Omental fat pad (tissue), 4 donors: ENCODE results near the gene RNASEH2B. TPM values are rescaled to one million over a fixed set of nuclear protein-coding genes. Genes with fewer than 3 reads are reported as not detected.

Source experiments
- ATAC-seq: fragments of 150-250 bp; one replicate; pipeline ENCODE4 v1.9.1; 2016; ENCODE audit warnings: mild to moderate bottlenecking, moderate library complexity; ENCODE audit not compliant: low FRiP score
- DNase-seq: peaks from one replicate; pipeline ENCODE4 v3.0.0-alpha.2; 2019; ENCODE audit warnings: low spot score
- CTCF ChIP-seq, 3 donors: fragments of 450-650 bp; IDR thresholded peaks; one replicate each; pipeline ENCODE4 v1.5.1; 2016 to 2017; ENCODE audit warnings: antibody characterized with exemption in 3 of 3, mild to moderate bottlenecking in 3 of 3, moderate library complexity in 2 of 3
- total RNA-seq, 4 donors: library from RNA; depleted of rRNA; stranded (reverse); fragments of >200 nt; gene quantifications; one replicate each; pipeline ENCODE4 v1.1.0, GENCODE V29; 2016

RNASEH2B gene
- total RNA-seq, 4 donors from 2014 or later, result 25.2 to 50.3 (median 33.2) TPM

DNA sequence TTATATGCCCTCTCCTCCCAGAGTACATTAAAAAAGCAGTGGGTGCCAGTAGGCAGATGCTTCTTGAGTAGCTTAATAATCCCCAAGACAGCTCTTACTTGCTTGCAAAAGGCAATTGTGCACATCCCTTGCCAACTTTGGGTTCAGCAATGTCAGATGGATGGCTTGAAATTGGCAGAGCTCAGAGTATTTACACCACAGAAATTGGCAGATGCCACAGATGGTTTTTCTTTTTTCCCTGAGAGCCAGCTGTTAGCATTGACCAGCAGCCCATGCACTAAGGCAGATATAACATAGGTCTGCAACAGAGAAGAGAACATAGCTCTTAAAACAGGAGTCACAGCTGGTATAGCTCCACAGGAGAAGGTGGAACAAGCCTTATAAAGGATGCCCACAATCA, 18.4 kb upstream of the RNASEH2B start:
- no peak for DNase-seq
- ATAC-seq, result no peak
- TF ChIP-seq CTCF (IDR thresholded peaks at IDR 0.05), result no peak

- no peak for TF ChIP-seq CTCF (IDR thresholded peaks at IDR 0.05)
- DNase-seq (no peak), ATAC-seq (no peak)
Observed at GRCh38 chr13:50892210-50892944, 17.2 kb upstream of the RNASEH2B start.

- no peak for DNase-seq
- no peak for TF ChIP-seq CTCF (IDR thresholded peaks at IDR 0.05)
- no peak for ATAC-seq
Observed at GRCh38 chr13:50893211-50893852, 16.3 kb upstream of the RNASEH2B start.

DNA sequence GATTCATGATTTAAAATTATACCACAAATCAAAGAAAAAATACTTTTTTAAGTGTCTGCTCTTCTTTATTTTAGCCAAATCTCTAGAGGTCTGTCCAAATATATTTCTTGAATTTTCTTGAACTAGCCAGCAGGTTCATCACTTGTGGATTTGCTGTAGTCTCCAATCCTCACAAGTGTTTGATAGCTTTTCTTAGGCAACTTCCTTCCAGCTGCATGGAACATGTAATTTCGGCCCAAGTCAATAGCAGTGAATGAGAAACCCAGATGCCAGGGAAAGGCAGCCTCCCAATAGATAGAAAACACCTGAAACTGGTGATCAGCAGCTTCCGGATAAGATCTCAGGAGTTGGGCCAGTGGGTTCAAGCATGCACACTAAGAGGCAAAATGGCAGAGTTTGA, 15.6 kb upstream of the RNASEH2B start:
- ATAC-seq (no peak), DNase-seq (no peak)
- no peak for TF ChIP-seq CTCF (IDR thresholded peaks at IDR 0.05)

GRCh38 chr13:50894504-50894903, 15.1 kb upstream of the RNASEH2B start:
- DNase-seq (no peak), ATAC-seq (no peak)
- TF ChIP-seq CTCF (IDR thresholded peaks at IDR 0.05), result no peak

DNA sequence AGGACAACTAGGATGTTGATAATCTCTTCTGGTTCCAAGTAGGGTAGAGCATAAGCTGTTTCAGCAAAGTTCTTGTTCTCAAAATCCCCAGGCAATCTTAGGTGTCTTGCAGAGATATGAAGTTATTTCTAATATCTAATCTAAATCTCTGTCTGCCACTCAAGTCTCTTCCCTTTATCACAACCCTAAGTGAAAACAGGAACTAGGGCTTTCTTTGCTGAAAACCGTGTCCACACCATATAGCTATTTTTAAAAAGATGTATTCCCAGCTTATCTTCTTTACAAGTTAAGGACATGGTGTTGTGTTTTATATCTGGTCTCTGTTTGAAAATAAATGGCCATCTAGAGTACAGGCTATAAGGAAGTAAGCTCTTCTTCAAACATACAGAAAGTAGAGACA, 11.3 kb upstream of the RNASEH2B start:
- no peak for ATAC-seq
- TF ChIP-seq CTCF (IDR thresholded peaks at IDR 0.05), result no peak
- DNase-seq, result no peak

DNA sequence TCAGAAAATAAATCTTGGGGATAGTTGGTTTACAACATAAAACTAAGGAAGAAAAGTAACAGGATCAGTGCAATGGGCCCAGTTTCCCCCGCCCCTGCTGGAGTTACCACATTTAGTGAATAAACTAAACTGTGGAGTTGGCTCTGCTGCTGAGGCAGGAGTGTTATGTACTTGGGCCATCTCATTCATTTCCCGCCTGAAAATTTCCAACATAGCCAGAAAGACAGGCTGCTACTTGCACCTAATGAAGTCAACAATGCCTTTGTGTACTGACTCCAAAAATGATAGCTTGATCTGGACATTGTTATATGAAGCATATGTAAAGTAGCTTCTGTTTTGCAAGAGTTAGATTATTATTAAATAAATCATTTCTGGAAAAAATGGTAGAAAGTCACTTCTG, 7.9 kb upstream of the RNASEH2B start:
- ATAC-seq (no peak), DNase-seq (no peak)
- no peak for TF ChIP-seq CTCF (IDR thresholded peaks at IDR 0.05)
